Measurements from ENCODE around the gene SLCO1A2.

- TF ChIP-seq, protein P1, sequence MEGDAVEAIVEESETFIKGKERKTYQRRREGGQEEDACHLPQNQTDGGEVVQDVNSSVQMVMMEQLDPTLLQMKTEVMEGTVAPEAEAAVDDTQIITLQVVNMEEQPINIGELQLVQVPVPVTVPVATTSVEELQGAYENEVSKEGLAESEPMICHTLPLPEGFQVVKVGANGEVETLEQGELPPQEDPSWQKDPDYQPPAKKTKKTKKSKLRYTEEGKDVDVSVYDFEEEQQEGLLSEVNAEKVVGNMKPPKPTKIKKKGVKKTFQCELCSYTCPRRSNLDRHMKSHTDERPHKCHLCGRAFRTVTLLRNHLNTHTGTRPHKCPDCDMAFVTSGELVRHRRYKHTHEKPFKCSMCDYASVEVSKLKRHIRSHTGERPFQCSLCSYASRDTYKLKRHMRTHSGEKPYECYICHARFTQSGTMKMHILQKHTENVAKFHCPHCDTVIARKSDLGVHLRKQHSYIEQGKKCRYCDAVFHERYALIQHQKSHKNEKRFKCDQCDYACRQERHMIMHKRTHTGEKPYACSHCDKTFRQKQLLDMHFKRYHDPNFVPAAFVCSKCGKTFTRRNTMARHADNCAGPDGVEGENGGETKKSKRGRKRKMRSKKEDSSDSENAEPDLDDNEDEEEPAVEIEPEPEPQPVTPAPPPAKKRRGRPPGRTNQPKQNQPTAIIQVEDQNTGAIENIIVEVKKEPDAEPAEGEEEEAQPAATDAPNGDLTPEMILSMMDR (conservative IDR thresholded peaks at IDR 0.05) = no peak
- TF ChIP-seq EZH2 (IDR thresholded peaks at IDR 0.05; ENCODE audit: low read depth) = no peak
Observed at GRCh38 chr12:21328578-21328977, 6.1 kb downstream of the SLCO1A2 start.
